Measurements from ENCODE around the gene SPOCK3. TPM values are rescaled to one million over a fixed set of nuclear protein-coding genes. Genes with fewer than 3 reads are reported as not detected.
A peak's percentile ranks its signal among the peaks of the same experiment; 100 is the strongest.

Gene SPOCK3
- total and polyA plus RNA-seq, 10 of the 15 experiments (the other 5 are each of a cell fraction or from before 2014, with no cell fraction given) = 0.06 to 0.39 (median 0.09) TPM; not detected in 5

- TF ChIP-seq E2F4 (IDR thresholded peaks at IDR 0.05; ENCODE audit: low read depth, low read length) (no peak), CTCF (IDR thresholded peaks at IDR 0.05 in 2 of 3, conservative IDR thresholded peaks at IDR 0.05 in 1 of 3; ENCODE audit: control insufficient read depth in 2 of 3, extremely low read depth in 1 of 3, insufficient read depth in 1 of 3, low read depth in 3 of 3, low read length in 3 of 3) (no peak)
These were observed 124.4 kb downstream of the SPOCK3 start (continued) for GRCh38 chr4:167109859-167110258.

- BruUV-seq (replicated peaks) = no TSS peak
- Histone ChIP-seq H3K9me3 (replicated peaks; ENCODE audit: control insufficient read depth, insufficient read depth, low read length) (no peaks in the 10 kb centered on the region), H3K79me2 (ENCODE audit: control insufficient read depth, insufficient read depth, low read length) (no peaks in the 10 kb centered on the region), H3K36me3 (ENCODE audit: control insufficient read depth in 2 of 2, insufficient read depth in 2 of 2, low read length in 1 of 2) (no peaks in the 10 kb centered on the region), H3K4me3 (no peak overlapping the region), H3K9ac (ENCODE audit: control insufficient read depth, insufficient read depth, low read length) (no peak overlapping the region), H2AFZ (ENCODE audit: control insufficient read depth, low read depth, low read length) (no peak overlapping the region), H4K20me1 (ENCODE audit: control insufficient read depth, insufficient read depth) (no peaks in the 10 kb centered on the region), H3K4me2 (ENCODE audit: control insufficient read depth, insufficient read depth) (no peak overlapping the region), H3K4me1 (ENCODE audit: control insufficient read depth, insufficient read depth, low read length) (no peaks in the 10 kb centered on the region), H3K27ac (ENCODE audit: control insufficient read depth, insufficient read depth) (no peak overlapping the region), H3K27me3 (replicated peaks in 1 of 2; ENCODE audit: control insufficient read depth in 2 of 2, insufficient read depth in 2 of 2, low read length in 1 of 2) (no peaks in the 10 kb centered on the region)
- no peak for DNase-seq (ENCODE audit: low read depth, low spot score)
- RAD21 ChIA-PET (ENCODE audit: unreplicated experiment) = no interaction called here
- intact Hi-C loops (cut with micrococcal nuclease; ENCODE audit: unreplicated experiment) (loop anchor here (10.0 kb wide), 1 partner anchor 441 kb away; no protein-coding TSS in a partner anchor), in situ Hi-C loops (cut with MboI) (no loop called here)
- CTCF ChIA-PET = no interaction called here
- SMC1A ChIA-PET (ENCODE audit: uncharacterized antibody, unreplicated experiment) = no interaction called here
- POLR2A ChIA-PET = no interaction called here
- TF ChIP-seq REST (IDR thresholded peaks at IDR 0.05; ENCODE audit: low read depth, low read length) = peak; percentile 61
- TF ChIP-seq NR2F1 (conservative IDR thresholded peaks at IDR 0.05) = no peak
- FAIRE-seq = no peak
- ATAC-seq = no peak
These were observed 128.4 kb downstream of the SPOCK3 start for GRCh38 chr4:167105857-167106256.

Data from GM12878 (cell line).